ENCODE data around the gene GIMAP7.

DNA sequence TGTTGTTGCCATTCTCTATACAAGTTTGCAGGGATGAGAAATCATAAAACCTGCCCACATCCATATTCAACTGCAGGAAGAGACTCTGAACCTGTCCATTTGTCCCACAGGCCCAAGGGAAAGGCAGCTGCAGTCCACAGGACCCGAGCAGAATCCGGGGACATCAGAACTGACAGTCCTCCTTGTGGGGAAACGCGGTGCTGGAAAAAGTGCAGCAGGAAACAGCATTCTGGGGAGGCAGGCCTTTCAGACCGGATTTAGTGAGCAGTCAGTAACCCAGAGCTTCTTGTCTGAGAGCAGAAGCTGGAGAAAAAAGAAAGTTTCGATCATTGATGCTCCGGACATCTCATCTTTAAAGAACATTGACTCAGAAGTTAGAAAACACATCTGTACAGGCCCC is 40.8 kb upstream of the GIMAP7 start:
- TF ChIP-seq, protein P1, sequence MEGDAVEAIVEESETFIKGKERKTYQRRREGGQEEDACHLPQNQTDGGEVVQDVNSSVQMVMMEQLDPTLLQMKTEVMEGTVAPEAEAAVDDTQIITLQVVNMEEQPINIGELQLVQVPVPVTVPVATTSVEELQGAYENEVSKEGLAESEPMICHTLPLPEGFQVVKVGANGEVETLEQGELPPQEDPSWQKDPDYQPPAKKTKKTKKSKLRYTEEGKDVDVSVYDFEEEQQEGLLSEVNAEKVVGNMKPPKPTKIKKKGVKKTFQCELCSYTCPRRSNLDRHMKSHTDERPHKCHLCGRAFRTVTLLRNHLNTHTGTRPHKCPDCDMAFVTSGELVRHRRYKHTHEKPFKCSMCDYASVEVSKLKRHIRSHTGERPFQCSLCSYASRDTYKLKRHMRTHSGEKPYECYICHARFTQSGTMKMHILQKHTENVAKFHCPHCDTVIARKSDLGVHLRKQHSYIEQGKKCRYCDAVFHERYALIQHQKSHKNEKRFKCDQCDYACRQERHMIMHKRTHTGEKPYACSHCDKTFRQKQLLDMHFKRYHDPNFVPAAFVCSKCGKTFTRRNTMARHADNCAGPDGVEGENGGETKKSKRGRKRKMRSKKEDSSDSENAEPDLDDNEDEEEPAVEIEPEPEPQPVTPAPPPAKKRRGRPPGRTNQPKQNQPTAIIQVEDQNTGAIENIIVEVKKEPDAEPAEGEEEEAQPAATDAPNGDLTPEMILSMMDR (IDR thresholded peaks at IDR 0.05): no peak
- TF ChIP-seq POLR2AphosphoS5 (IDR thresholded peaks at IDR 0.05; ENCODE audit: insufficient read depth in 1 of 2, low read depth in 1 of 2) (no peak), POLR2A (IDR thresholded peaks at IDR 0.05) (no peak)

Measured in vagina (tissue), 2 donors.